ENCODE results near the gene HPS1. TPM values are rescaled to one million over a fixed set of nuclear protein-coding genes. Genes with fewer than 3 reads are reported as not detected.

Gene HPS1
- total RNA-seq, 2 donors from 2014 or later = 78.8 to 124 TPM

GRCh38 chr10:98472196-98472595 lies 25.5 kb upstream of the HPS1 start:
- H3K4me3 Mint-ChIP-seq = no peak overlapping the region
- ATAC-seq = no peak
- peaks cover 0 to 4% of the 10 kb centered on the region in 2 donors for H3K27me3 Mint-ChIP-seq
- no peaks in the 10 kb centered on the region for H3K9me3 Mint-ChIP-seq
- no peaks in the 10 kb centered on the region for H3K36me3 Mint-ChIP-seq
- H3K27ac Mint-ChIP-seq = no peak overlapping the region
- no peak for DNase-seq (ENCODE audit: low spot score)
- peaks cover 5 to 9% of the 10 kb centered on the region in 2 donors for H3K4me1 Mint-ChIP-seq (ENCODE audit: low read depth in 2 of 2)

GRCh38 chr10:98470850-98471249 lies 24.1 kb upstream of the HPS1 start:
- no peak for DNase-seq (ENCODE audit: low spot score)
- Mint-ChIP-seq H3K36me3 (no peaks in the 10 kb centered on the region), H3K27me3 (peaks cover 0 to 4% of the 10 kb centered on the region in 2 donors), H3K9me3 (no peaks in the 10 kb centered on the region), H3K4me1 (ENCODE audit: low read depth in 2 of 2) (peaks cover 9 to 12% of the 10 kb centered on the region in 2 donors), H3K27ac (no peak overlapping the region), H3K4me3 (no peak overlapping the region)
- no peak for ATAC-seq

DNA sequence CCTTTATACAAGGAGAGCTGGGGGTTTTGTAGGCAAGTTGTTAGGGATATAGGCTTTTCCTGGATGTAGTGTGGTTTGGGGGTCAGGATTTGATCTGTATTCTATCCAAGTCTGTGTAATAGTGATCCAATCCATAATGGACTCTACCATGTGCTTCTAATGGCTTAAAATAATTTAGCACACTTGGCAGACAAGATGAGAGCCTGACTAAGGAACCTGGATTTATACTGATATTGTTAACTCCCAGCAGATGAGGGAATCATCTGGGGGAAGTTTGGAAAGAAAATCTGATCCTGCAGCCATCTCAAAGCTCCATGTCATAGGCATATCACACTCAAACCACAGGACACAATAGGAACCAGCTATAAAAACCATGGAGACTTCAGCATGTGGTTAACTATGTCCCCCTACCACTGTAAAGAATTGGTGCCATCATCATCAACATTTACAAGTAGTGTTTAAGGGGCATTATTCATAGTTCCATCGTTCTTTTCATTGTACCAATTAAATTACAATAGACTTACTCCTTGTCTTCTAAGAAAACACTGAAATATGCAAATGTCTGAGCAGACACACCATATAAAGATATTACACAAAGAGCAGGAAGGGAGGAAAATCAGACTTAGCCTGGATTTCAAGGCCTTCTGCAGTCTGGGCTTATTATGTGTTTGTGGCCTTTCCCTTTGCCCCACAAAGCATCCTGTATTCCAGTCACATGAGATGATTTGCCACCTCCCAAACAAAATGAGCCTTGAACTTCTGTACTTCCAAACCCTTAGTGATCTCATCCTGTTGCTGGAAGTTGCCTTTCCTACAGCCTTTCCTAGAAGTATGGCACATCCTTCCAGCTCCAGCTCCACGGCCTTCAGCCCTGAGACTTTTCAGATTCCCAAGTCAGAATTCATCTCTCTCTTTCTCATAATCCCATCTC lies 22.5 kb upstream of the HPS1 start:
- Mint-ChIP-seq H3K9me3 (no peaks in the 10 kb centered on the region), H3K27me3 (peaks cover 0 to 8% of the 10 kb centered on the region in 2 donors), H3K4me3 (peak overlapping the region; percentile 74)

GRCh38 chr10:98467506-98468318 lies 21.0 kb upstream of the HPS1 start:
- H3K9me3 Mint-ChIP-seq = no peaks in the 10 kb centered on the region
- peak; percentile 95 for ATAC-seq
- H3K27me3 Mint-ChIP-seq = peaks cover 4 to 11% of the 10 kb centered on the region in 2 donors
- peak overlapping the region; percentile 56 to 90 for H3K27ac Mint-ChIP-seq
- peaks cover 9 to 12% of the 10 kb centered on the region in 2 donors for H3K4me1 Mint-ChIP-seq (ENCODE audit: low read depth in 2 of 2)
- H3K4me3 Mint-ChIP-seq = peak overlapping the region; percentile 92
- DNase-seq (ENCODE audit: low spot score) = peak; percentile 82
- no peaks in the 10 kb centered on the region for H3K36me3 Mint-ChIP-seq

More for the DNA sequence above, 22.5 kb upstream of the HPS1 start:
- DNase-seq (ENCODE audit: low spot score) (no peak), ATAC-seq (no peak)
- Mint-ChIP-seq H3K36me3 (no peaks in the 10 kb centered on the region), H3K4me1 (ENCODE audit: low read depth in 2 of 2) (peaks cover 9 to 12% of the 10 kb centered on the region in 2 donors), H3K27ac (no peak overlapping the region)

DNA sequence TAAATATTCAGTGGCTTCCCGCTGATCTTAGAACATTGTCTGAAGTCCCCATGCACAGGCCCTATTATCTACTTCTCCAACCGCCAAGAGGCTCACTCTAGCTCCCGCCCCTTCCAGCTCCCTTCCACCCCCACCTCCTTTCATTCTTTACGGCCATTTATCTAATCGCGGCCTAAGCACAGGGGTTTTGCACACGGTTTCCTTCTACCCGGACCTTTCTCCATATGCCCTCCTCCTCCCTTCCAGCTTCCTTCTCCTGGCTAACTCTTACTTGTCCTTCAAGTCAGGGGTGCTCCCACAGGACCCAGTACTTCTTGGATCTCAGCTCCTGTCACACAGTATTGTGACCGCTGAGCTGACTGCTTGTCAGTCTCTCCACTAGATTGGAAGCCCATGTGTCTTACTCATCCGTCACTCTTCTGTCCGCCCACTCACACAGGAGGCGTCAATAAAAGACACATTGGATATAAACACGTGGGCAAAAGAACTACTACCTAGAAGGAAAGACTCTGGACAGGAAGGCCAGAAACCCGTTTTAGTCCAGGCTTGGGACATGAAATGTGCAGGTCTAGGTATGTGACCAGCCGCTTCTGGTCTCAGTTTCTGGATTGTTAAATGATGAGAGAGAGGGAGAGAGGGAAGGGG lies 20.2 kb upstream of the HPS1 start:
- Mint-ChIP-seq H3K27me3 (peaks cover 6 to 11% of the 10 kb centered on the region in 2 donors), H3K4me3 (peak overlapping the region; percentile 92), H3K4me1 (ENCODE audit: low read depth in 2 of 2) (peaks cover 9 to 12% of the 10 kb centered on the region in 2 donors), H3K9me3 (no peaks in the 10 kb centered on the region), H3K27ac (peak overlapping the region; percentile 56 to 90), H3K36me3 (no peaks in the 10 kb centered on the region)
- DNase-seq (ENCODE audit: low spot score) = no peak
- ATAC-seq = no peak

DNA sequence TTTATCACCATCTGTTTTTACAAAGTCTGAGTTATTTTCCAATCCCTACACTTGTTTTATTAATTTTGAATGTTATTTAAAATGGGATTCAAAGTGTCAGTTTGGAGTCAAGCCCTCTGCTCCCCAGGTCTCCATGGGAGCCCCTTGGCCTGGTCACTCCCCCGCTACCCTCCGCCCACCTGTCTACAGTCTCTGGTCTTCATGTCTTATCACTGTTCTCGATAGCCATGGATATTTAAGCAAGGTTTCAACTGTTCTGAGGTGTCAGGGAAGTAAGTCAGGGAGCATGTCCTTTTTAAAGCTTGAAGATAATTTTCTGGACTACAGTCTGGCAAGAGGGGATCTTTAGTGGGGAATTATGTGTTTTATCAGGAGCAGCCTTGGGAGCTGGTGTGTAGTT lies 19.1 kb upstream of the HPS1 start:
- DNase-seq (ENCODE audit: low spot score) = no peak
- H3K9me3 Mint-ChIP-seq = no peaks in the 10 kb centered on the region

DNA sequence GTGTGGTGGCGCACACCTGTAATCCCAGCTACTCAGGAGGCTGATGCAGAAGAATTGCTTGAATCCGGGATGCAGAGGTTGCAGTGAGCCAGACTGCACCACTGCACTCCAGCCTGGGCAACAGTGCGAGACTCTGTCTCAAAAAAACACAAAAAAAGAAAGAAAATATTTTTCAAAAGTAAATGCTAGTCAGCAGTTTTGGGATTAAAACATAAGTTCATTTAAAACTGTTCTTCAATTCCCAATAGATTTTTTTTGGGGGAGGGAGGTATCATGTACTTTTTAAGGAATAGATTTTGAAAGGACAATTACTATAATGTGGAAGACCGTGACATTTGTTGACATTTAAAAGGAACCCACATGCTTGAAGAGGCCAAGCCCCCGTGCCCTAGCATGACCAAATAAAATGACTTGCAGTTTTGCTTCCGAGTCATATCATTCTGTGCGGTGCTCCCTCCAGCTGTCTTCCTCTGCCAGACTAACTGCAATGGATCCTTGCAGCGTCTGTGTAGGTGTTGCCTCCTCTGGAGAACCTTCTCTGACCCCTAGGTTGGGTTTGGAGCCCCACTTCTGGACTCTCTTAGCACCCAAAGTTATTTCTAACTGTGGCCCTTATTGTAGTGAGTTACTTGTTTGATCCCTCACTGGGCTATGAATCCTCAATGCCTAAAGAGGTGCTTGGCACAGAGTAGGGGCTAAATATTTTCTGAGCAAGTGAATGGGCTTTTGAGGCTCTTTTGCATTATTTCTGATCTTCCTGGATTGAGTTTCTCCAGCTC lies 17.4 kb upstream of the HPS1 start:
- H3K27me3 Mint-ChIP-seq = peaks cover 6% of the 10 kb centered on the region in 2 donors
- H3K4me3 Mint-ChIP-seq = no peak overlapping the region
- ATAC-seq (no peak), DNase-seq (ENCODE audit: low spot score) (no peak)
- no peak overlapping the region for H3K27ac Mint-ChIP-seq
- no peaks in the 10 kb centered on the region for H3K36me3 Mint-ChIP-seq
- peaks cover 9 to 12% of the 10 kb centered on the region in 2 donors for H3K4me1 Mint-ChIP-seq (ENCODE audit: low read depth in 2 of 2)
- H3K9me3 Mint-ChIP-seq = no peaks in the 10 kb centered on the region

More for the DNA sequence above, 19.1 kb upstream of the HPS1 start:
- Mint-ChIP-seq H3K27me3 (peaks cover 6 to 10% of the 10 kb centered on the region in 2 donors), H3K4me1 (ENCODE audit: low read depth in 2 of 2) (peaks cover 9 to 12% of the 10 kb centered on the region in 2 donors), H3K36me3 (no peaks in the 10 kb centered on the region), H3K27ac (no peak overlapping the region), H3K4me3 (no peak overlapping the region)
- ATAC-seq = no peak

- Mint-ChIP-seq H3K4me3 (no peak overlapping the region), H3K4me1 (ENCODE audit: low read depth in 2 of 2) (peaks cover 7 to 9% of the 10 kb centered on the region in 2 donors), H3K9me3 (no peaks in the 10 kb centered on the region), H3K27me3 (peaks cover 12% of the 10 kb centered on the region in 2 donors), H3K27ac (no peak overlapping the region), H3K36me3 (no peaks in the 10 kb centered on the region)
- ATAC-seq (no peak), DNase-seq (ENCODE audit: low spot score) (no peak)
Measured at GRCh38 chr10:98463016-98463415, 16.3 kb upstream of the HPS1 start.

DNA sequence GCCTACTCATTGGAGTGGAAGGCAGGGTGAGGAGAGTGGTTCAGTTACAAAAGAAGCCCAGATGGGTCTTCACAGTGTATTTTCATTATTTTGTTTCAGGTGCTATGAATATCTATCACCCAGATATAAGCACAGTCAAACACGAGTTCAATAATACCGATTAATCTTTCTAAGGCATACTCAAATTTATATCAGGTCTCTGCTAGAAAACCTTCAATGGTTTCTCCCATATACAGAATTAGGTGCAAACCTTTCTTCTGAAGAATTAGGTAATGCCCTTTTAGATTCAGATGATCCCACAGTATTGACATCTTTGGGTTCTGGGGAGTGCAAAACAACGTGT lies 14.7 kb upstream of the HPS1 start:
- peaks cover 15 to 17% of the 10 kb centered on the region in 2 donors for H3K27me3 Mint-ChIP-seq
- ATAC-seq (no peak), DNase-seq (ENCODE audit: low spot score) (no peak)
- no peaks in the 10 kb centered on the region for H3K9me3 Mint-ChIP-seq
- no peak overlapping the region for H3K4me3 Mint-ChIP-seq
- H3K4me1 Mint-ChIP-seq (ENCODE audit: low read depth in 2 of 2) = no peaks in the 10 kb centered on the region
- no peaks in the 10 kb centered on the region for H3K36me3 Mint-ChIP-seq
- H3K27ac Mint-ChIP-seq = no peak overlapping the region

- no peak overlapping the region for H3K27ac Mint-ChIP-seq
- H3K4me1 Mint-ChIP-seq (ENCODE audit: low read depth in 2 of 2) = no peaks in the 10 kb centered on the region
- no peak for DNase-seq (ENCODE audit: low spot score)
- H3K27me3 Mint-ChIP-seq = peaks cover 15 to 17% of the 10 kb centered on the region in 2 donors
- H3K4me3 Mint-ChIP-seq = no peak overlapping the region
- H3K36me3 Mint-ChIP-seq = no peaks in the 10 kb centered on the region
- H3K9me3 Mint-ChIP-seq = no peaks in the 10 kb centered on the region
- ATAC-seq = peak; percentile 40 to 51
Measured at GRCh38 chr10:98460837-98461499, 14.2 kb upstream of the HPS1 start.

- Mint-ChIP-seq H3K4me1 (ENCODE audit: low read depth in 2 of 2) (no peaks in the 10 kb centered on the region), H3K4me3 (no peak overlapping the region), H3K36me3 (no peaks in the 10 kb centered on the region), H3K9me3 (no peaks in the 10 kb centered on the region), H3K27me3 (peaks cover 12 to 17% of the 10 kb centered on the region in 2 donors), H3K27ac (no peak overlapping the region)
- DNase-seq (ENCODE audit: low spot score) (no peak), ATAC-seq (no peak)
Measured at GRCh38 chr10:98458809-98459784, 12.4 kb upstream of the HPS1 start.

DNA sequence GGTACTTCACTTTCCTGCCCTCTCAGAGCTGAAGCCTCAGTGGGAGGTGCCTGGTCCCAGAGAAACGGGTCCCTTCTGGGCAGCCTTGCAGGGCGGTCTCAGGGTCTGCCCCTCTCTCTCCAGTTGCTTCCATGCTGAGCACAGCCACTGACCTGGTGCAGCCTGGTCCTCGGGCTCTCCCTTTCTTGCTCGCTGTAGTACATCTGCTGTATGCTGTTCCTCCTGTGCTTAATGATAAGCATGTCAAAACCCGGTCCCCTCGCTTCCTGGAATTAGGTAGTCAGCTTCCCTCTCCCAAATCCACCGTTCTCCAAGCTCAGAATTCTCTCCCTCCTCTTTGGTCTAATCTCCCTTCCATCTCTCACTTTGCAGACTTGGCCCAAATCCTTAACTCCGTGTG lies 11.0 kb upstream of the HPS1 start:
- peaks cover 9 to 15% of the 10 kb centered on the region in 2 donors for H3K27me3 Mint-ChIP-seq
- ATAC-seq = peak in 1 of 2 donors; percentile 33

More for the DNA sequence above, 11.0 kb upstream of the HPS1 start:
- H3K4me3 Mint-ChIP-seq = no peak overlapping the region
- no peaks in the 10 kb centered on the region for H3K9me3 Mint-ChIP-seq
- H3K27ac Mint-ChIP-seq = no peak overlapping the region
- DNase-seq (ENCODE audit: low spot score) = no peak
- H3K36me3 Mint-ChIP-seq = no peaks in the 10 kb centered on the region
- no peaks in the 10 kb centered on the region for H3K4me1 Mint-ChIP-seq (ENCODE audit: low read depth in 2 of 2)

Measured in natural killer cell treated with Interleukin-12 subunit alpha and Interleukin-12 subunit beta and Interleukin-15 and Interleukin-18, amount 100 ng/mL, for 72 hours (primary cell).